GM23248 (cell line): ENCODE measurements around the gene CCL23. TPM values are rescaled to one million over a fixed set of nuclear protein-coding genes. Genes with fewer than 3 reads are reported as not detected.

Source experiments
- DNase-seq: peaks from one replicate; pipeline ENCODE4 v3.0.0-alpha.2; 2015
- H2AFZ ChIP-seq: fragments of 200-600 bp; sonication (generic); 2 replicates; pipeline ENCODE4 v1.6.1; 2016; ENCODE audit warnings: antibody characterized with exemption
- H3F3A ChIP-seq: fragments of 200-600 bp; sonication (generic); 2 replicates; pipeline ENCODE4 v1.6.1; 2016; ENCODE audit warnings: mild to moderate bottlenecking, antibody characterized with exemption, mixed run types; ENCODE audit not compliant: insufficient read depth
- H3K27ac ChIP-seq: fragments of 200-600 bp; sonication (generic); 2 replicates; pipeline ENCODE4 v1.5.1; 2016; ENCODE audit warnings: mild to moderate bottlenecking
- H3K27me3 ChIP-seq: fragments of 200-600 bp; sonication (generic); replicated peaks from 2 replicates; pipeline ENCODE4 v1.6.1; 2016; ENCODE audit warnings: mild to moderate bottlenecking; ENCODE audit not compliant: insufficient read depth
- H3K36me3 ChIP-seq: fragments of 200-600 bp; sonication (generic); 2 replicates; pipeline ENCODE4 v1.6.1; 2016; ENCODE audit warnings: low read depth, mild to moderate bottlenecking
- H3K4me1 ChIP-seq: fragments of 200-600 bp; sonication (generic); 2 replicates; pipeline ENCODE4 v1.6.1; 2016; ENCODE audit warnings: mild to moderate bottlenecking; ENCODE audit not compliant: insufficient read depth
- H3K4me2 ChIP-seq: fragments of 200-600 bp; sonication (generic); one replicate; pipeline ENCODE4 v1.6.1; 2016; ENCODE audit warnings: mild to moderate bottlenecking; ENCODE audit not compliant: unreplicated experiment
- H3K4me3 ChIP-seq: fragments of 200-600 bp; sonication (generic); 2 replicates; pipeline ENCODE4 v1.5.1; 2016; ENCODE audit warnings: mild to moderate bottlenecking
- H3K79me2 ChIP-seq: fragments of 200-600 bp; sonication (generic); 2 replicates; pipeline ENCODE4 v1.6.1; 2016; ENCODE audit warnings: mild to moderate bottlenecking; ENCODE audit not compliant: insufficient read depth
- H3K9ac ChIP-seq: fragments of 200-600 bp; sonication (generic); 2 replicates; pipeline ENCODE4 v1.6.1; 2016; ENCODE audit warnings: mild to moderate bottlenecking
- H3K9me2 ChIP-seq: fragments of 200-600 bp; sonication (generic); 2 replicates; pipeline ENCODE4 v1.6.1; 2016; ENCODE audit warnings: mixed run types, mild to moderate bottlenecking, moderate library complexity; ENCODE audit not compliant: insufficient read depth
- H3K9me3 ChIP-seq: fragments of 200-600 bp; sonication (generic); one replicate; pipeline ENCODE4 v1.6.1; 2017; ENCODE audit warnings: low read depth
- H4K20me1 ChIP-seq: fragments of 200-600 bp; sonication (generic); 2 replicates; pipeline ENCODE4 v1.6.0; 2016; ENCODE audit not compliant: insufficient read depth
- EZH2 ChIP-seq: fragments of 200-600 bp; sonication (generic); IDR thresholded peaks from 2 replicates; pipeline ENCODE4 v1.6.1; 2018; ENCODE audit warnings: antibody characterized with exemption, mild to moderate bottlenecking; ENCODE audit not compliant: insufficient read depth, poor library complexity, severe bottlenecking
- EZH2phosphoT487 ChIP-seq: fragments of 200-600 bp; sonication (generic); IDR thresholded peaks from 2 replicates; pipeline ENCODE4 v1.6.1; 2018; ENCODE audit warnings: antibody characterized with exemption, moderate library complexity, mild to moderate bottlenecking, low read depth; ENCODE audit not compliant: insufficient read depth
- WGBS, 2 experiments: methylation state at CpG; one replicate each; pipeline ENCODE4 v1.1.6; 2015 to 2017; ENCODE audit warnings: low lambda C conversion rate in 2 of 2, low coverage in 1 of 2; ENCODE audit errors: missing lambda C conversion rate in 2 of 2; 5-methylcytosine and 5-hydroxymethylcytosine counted together
- in situ Hi-C: fragments of 300-500 bp; cut with MboI; formaldehyde crosslinking; loops from 2 replicates; pipeline ENCODE4 v1.15.0; 2020
- polyA plus RNA-seq: library from polyadenylated mRNA; unstranded; fragments of >200 nt; fragmentation: Nextera tagmentation; extraction: Ambion mirVana; gene quantifications from 2 replicates; pipeline ENCODE4 v1.2.1, GENCODE V29; 2016
- total RNA-seq: library from RNA; depleted of rRNA; stranded (reverse); fragments of >200 nt; shearing (Covaris generic); gene quantifications from 2 replicates; pipeline ENCODE4 v1.2.3, GENCODE V29; 2014

CCL23 gene
- total and polyA plus RNA-seq, 2 experiments from 2014 or later = not detected

DNA sequence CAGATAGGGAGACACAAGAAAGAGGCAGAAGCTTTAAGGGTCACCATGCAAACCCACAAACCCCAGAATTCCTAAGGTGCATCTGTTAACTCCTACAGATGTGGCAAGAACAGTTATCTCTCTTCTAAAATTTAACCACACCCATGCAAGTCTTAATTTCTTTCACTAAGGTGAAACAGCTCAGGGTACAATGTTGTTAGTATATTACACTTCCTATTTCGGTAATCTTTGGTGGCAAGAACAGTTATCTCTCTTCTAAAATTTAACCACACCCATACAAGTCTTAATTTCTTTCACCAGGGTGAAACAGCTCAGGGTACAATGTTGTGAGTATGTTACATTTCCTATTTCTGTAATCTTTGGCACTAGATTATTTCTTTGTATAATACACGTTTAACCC, 6.6 kb downstream of the CCL23 start:
- Histone ChIP-seq H3K9me3 (no peaks in the 10 kb centered on the region), H3K27me3 (no peaks in the 10 kb centered on the region; the same call in 1 of the 2 replicates), H2AFZ (no peak overlapping the region), H3K9ac (no peak overlapping the region), H3K36me3 (no peaks in the 10 kb centered on the region), H3K27ac (no peak overlapping the region), H3F3A (no peaks in the 10 kb centered on the region), H3K4me2 (no peak overlapping the region), H4K20me1 (no peaks in the 10 kb centered on the region), H3K9me2 (no peaks in the 10 kb centered on the region), H3K79me2 (no peaks in the 10 kb centered on the region), H3K4me3 (no peak overlapping the region), H3K4me1 (no peaks in the 10 kb centered on the region)
- no peak for DNase-seq
- in situ Hi-C loops = no loop called here
- no peak for TF ChIP-seq EZH2
- no peak for TF ChIP-seq EZH2phosphoT487
- 11% methylated on average over 2 of the region's 2 CpGs for WGBS, 2 experiments

DNA sequence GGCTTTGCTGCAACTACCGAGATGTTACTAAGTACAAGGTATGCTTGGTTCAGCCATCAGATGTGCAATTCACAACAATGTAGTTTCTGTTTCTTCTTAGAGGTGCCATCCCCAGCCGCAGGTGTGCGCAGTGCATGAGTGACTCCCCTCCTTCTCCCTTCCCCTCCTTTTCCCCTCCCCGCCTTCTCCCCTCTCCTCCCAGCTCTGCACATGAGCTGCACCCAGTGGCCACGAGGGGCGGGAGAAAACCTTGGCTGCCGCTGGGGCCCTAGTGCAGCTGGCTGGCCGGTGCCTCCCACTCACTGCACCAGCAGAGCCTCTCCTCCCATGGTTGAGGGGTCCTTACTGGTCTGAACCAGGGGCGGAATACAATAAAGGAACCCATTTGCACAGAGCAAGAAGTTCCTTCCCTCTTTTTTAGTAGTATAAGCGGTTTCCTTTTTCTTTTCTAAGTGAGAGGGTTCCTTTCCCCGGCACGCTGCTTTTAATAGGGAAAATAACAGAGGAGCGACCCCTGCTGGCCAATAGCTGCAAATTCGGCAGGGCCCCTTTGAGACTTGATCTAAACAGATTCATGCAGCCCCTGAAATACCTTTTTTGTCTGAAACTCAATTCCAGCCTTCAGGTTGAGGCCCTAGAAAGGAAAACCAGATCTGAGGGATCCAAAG, 8.6 kb downstream of the CCL23 start:
- WGBS, 2 experiments = 55 to 60% methylated on average over 14 of the region's 14 CpGs
- Histone ChIP-seq H3K9me2 (no peaks in the 10 kb centered on the region), H3K4me2 (no peak overlapping the region), H3K9me3 (no peaks in the 10 kb centered on the region), H2AFZ (no peak overlapping the region), H4K20me1 (no peaks in the 10 kb centered on the region), H3F3A (no peaks in the 10 kb centered on the region), H3K4me1 (no peaks in the 10 kb centered on the region), H3K9ac (no peak overlapping the region), H3K4me3 (no peak overlapping the region), H3K79me2 (no peaks in the 10 kb centered on the region), H3K36me3 (no peaks in the 10 kb centered on the region), H3K27ac (no peak overlapping the region), H3K27me3 (no peaks in the 10 kb centered on the region; the same call in 1 of the 2 replicates)
- DNase-seq = peak; percentile 20
- TF ChIP-seq EZH2 (no peak), EZH2phosphoT487 (no peak)
- in situ Hi-C loops = no loop called here

DNA sequence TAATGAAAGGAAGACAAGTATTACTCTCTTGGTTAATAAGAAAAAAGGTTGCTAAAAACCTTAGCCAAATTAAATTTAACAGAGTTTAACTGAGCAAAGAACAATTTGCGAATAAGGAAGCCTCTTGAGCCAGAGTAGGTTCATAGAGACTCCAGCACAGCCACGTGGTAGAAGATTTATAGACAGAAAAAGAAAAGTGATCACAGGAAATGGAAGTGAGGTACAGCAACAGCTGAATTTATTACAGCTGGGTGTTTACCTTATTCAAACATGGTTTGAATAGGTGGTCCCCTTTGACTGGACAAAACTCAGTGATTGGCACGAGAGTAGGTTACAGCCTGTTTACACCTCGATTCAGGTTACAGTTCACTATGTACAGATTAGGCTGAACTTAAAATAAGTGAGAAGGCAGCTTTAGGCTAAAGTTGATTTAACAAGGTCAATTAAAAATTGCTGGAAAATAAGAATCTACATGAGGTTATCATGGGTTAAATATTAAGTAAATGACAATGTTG, 13.1 kb downstream of the CCL23 start:
- no peak overlapping the region for H2AFZ ChIP-seq
- no peak overlapping the region for H3K4me3 ChIP-seq
- H3K27me3 ChIP-seq = no peaks in the 10 kb centered on the region; the same call in 1 of the 2 replicates
- no peak overlapping the region for H3K4me2 ChIP-seq
- TF ChIP-seq EZH2phosphoT487 = no peak
- no peak for TF ChIP-seq EZH2
- H3K9me3 ChIP-seq = no peaks in the 10 kb centered on the region
- H3K9ac ChIP-seq = no peak overlapping the region
- in situ Hi-C loops = no loop called here
- 31% methylated on average over 4 of the region's 4 CpGs for WGBS, 2 experiments
- H3K9me2 ChIP-seq = no peaks in the 10 kb centered on the region
- H3K4me1 ChIP-seq = no peaks in the 10 kb centered on the region
- no peaks in the 10 kb centered on the region for H4K20me1 ChIP-seq
- no peaks in the 10 kb centered on the region for H3K36me3 ChIP-seq
- DNase-seq = no peak
- no peaks in the 10 kb centered on the region for H3F3A ChIP-seq
- no peak overlapping the region for H3K27ac ChIP-seq
- H3K79me2 ChIP-seq = no peaks in the 10 kb centered on the region

DNA sequence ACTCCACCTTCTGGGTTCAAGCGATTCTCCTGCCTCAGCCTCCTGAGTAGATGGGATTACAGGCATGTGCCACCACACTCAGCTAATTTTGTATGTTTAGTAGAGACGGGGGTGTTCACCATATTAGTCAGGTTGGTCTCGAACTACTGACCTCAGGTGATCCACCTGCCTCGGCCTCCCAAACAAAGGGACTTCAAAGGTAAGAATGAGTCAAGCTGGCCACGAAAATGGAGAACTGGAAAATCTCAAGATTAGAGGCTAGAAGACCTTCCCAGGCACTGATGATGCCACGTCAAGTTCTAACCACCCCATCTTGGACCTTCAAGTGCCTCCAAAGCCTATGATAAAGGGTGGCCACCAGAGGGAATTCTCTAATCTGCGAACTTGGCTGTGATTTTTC, 15.1 kb downstream of the CCL23 start:
- H3K27me3 ChIP-seq = no peaks in the 10 kb centered on the region
- WGBS, 2 experiments = 36 to 43% methylated on average over 7 of the region's 7 CpGs
- no peaks in the 10 kb centered on the region for H3K9me3 ChIP-seq
- H3K4me1 ChIP-seq = no peaks in the 10 kb centered on the region
- H2AFZ ChIP-seq = no peak overlapping the region
- H3K27ac ChIP-seq = no peak overlapping the region
- H3K9me2 ChIP-seq = no peaks in the 10 kb centered on the region
- DNase-seq = no peak
- H3K4me3 ChIP-seq = no peak overlapping the region
- H4K20me1 ChIP-seq = no peaks in the 10 kb centered on the region
- no peak for TF ChIP-seq EZH2
- H3K9ac ChIP-seq = no peak overlapping the region
- no peaks in the 10 kb centered on the region for H3K79me2 ChIP-seq
- no peaks in the 10 kb centered on the region for H3K36me3 ChIP-seq
- in situ Hi-C loops = no loop called here
- no peak overlapping the region for H3K4me2 ChIP-seq
- H3F3A ChIP-seq = no peaks in the 10 kb centered on the region
